GM10266 (cell line): ENCODE data around the gene GAREM1.
"Not testable (repeated sequence)": the region's sequence is repeated elsewhere in the genome, so short reads cannot be mapped to it uniquely, and the experiment has no call there.

ENCODE experiments used
- DNase-seq: peaks from one replicate; pipeline ENCODE4 v3.0.0; 2012; ENCODE audit errors: extremely low spot score
- TF ChIP-seq, protein P1 (sequence below): IDR thresholded peaks from 2 replicates; pipeline ENCODE4 v1.5.1; 2012; ENCODE audit warnings: mild to moderate bottlenecking, low read depth; ENCODE audit not compliant: control insufficient read depth, insufficient read depth; ENCODE audit errors: missing control alignments

The GAREM1 gene

DNA sequence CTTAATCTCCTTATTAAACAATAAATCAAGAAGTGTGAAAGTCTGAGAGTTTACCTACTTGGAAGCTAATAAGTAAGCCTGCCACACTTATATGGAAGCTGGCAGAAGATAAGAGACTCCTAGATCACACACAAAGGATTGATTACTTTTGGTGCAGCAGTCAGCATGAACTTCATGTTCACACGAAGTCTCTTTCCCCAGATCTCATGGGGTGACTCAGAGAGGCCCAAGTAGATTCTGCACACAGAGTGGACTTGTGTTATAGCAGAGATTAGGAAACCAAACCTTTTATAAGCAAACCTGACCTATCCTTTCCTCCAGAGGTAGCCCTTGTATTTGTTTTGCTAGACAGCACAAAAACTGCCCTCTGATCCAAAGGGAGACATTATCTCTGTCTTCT is 9.9 kb upstream of the GAREM1 start:
- DNase-seq = no peak
- TF ChIP-seq, protein P1, sequence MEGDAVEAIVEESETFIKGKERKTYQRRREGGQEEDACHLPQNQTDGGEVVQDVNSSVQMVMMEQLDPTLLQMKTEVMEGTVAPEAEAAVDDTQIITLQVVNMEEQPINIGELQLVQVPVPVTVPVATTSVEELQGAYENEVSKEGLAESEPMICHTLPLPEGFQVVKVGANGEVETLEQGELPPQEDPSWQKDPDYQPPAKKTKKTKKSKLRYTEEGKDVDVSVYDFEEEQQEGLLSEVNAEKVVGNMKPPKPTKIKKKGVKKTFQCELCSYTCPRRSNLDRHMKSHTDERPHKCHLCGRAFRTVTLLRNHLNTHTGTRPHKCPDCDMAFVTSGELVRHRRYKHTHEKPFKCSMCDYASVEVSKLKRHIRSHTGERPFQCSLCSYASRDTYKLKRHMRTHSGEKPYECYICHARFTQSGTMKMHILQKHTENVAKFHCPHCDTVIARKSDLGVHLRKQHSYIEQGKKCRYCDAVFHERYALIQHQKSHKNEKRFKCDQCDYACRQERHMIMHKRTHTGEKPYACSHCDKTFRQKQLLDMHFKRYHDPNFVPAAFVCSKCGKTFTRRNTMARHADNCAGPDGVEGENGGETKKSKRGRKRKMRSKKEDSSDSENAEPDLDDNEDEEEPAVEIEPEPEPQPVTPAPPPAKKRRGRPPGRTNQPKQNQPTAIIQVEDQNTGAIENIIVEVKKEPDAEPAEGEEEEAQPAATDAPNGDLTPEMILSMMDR = no peak

DNA sequence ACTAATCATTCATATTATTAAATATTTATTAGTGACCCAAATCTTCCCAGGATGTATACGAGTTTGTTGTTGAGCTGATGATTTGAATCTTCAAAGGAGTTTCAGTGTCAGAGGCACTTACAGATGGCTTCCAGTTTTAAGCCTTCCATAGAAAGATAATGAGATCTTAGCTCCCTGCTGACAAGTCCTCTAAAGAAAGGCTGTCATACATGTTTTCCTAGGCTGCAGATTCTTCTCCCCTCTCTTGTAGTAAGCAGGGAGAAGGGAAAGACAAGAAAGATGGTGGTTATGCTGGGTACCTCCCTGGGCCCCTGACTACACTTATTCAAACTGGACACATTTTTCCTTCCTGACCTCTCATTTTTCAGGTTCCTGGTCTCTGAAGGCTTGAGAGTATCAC is 8.1 kb upstream of the GAREM1 start:
- TF ChIP-seq, protein P1 = no peak
- DNase-seq = no peak

DNA sequence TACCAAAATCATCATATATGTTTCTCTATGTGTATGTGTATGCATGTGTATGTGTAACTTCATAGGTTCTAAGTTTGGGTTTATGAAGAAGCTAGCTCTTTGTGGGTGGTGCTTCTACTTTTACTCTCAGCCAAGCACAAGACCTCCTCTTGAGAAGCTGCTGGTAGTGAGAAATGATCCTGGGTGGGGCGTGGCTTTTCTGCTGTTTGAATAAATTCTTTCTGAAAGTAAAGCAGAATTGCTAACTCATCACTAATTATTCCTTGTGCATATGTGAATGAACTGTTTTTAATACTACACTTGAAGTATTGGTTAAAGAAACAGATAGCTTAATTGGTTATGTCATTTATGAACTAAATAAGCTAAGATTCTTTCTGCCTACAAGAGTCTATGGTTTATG is 7.6 kb upstream of the GAREM1 start:
- TF ChIP-seq, protein P1 = no peak
- no peak for DNase-seq

DNA sequence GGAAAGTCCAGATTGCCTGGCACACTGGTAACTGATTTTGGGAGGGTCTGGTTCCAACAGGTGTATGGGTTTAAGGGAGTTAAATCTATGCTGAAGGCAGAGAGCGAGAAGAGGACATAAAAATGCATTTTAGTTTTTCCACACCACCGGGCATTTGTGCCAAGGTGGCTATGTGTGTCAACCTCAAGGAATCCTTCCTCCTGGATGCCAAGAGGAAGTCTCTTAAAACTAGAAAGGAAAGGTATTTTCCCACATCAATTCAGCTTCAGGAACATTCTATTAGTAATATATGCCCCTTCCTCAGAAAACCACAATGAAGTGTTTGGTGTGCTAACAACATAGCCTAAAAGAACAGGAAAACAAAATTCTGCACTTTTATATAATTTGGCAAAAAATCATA is 5.4 kb upstream of the GAREM1 start:
- DNase-seq = no peak
- TF ChIP-seq, protein P1 = no peak

DNA sequence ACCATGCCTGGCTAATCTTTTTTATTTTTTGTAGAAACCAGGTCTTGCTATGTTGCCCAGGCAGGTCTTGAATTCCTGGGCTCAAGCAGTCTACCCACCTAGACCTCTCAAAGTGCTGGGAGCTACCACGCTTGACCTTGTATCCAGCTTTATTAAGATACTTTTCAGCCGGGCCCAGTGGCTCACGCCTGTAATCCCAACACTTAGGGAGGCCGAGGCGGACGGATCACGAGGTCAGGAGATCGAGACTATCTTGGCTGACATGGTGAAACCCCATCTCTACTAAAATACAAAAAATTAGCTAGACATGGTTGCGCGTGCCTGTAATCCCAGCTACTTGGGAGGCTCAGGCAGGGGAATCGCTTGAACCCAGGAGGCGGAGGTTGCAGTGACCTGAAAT is 4.4 kb upstream of the GAREM1 start:
- DNase-seq = not testable (repeated sequence)

DNA sequence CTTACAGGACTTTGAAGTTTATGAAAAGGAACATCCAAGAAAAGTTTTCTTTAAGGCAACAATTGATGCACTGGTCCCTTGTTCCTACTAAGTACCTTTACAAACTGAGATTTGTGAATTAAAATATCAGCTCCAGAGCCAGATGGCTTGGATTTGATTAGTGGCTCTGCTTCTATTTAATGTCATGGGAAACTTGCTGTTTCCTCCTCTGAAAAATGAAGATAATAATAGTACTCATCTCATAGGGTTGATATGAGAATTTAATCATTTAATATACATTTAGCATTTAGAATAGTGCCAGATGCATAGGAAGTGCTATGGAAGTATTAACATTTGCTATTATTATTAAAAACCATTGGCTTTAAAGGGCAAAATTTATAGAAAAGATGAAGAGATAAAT is 2.6 kb upstream of the GAREM1 start:
- TF ChIP-seq, protein P1 = no peak
- no peak for DNase-seq

DNA sequence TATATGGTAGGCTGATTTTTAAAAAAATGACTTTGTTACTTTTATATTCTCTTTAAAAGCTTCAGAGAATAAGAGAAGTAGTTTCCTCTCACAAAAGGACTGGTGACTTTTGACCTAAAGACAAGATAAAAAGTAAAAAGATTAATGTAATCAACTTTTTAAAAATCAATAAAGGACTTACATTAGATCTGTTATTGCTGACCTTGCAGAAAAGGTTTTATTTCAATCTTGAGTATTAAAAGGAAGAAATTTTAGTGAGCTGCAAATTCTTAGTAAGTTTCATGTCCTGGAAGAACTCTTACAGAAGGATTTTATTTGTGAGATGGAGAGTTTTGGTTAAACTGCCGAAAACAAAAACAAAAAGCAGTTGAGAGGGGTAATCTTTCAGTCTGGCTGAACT is 2.2 kb upstream of the GAREM1 start:
- DNase-seq = no peak
- TF ChIP-seq, protein P1 = no peak

DNA sequence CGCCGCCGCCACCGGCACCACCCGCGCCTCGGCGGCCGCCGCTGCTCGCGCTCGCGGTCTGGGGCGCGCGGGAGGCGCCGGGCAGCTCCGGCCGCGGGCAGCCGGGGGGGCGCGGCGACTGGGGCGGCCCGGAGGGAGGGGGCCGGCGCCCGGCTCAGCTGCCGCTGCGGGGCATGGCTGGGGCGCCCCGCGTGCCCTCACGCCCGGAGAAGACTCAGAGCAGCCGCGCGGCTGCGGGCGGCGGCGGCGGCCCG is 295 bp downstream of the GAREM1 start:
- TF ChIP-seq, protein P1 = no peak
- no peak for DNase-seq
